HepG2 (cell line): ENCODE measurements around the gene P3H4. TPM values are rescaled to one million over a fixed set of nuclear protein-coding genes. Genes with fewer than 3 reads are reported as not detected.

Source experiments
- CC2D1A ChIP-seq: sonication (generic); formaldehyde crosslinking; IDR thresholded peaks from 2 replicates; pipeline ENCODE4 v1.8.1; 2023; ENCODE audit warnings: mild to moderate bottlenecking, missing genetic modification reagents
- FOXA3 ChIP-seq: IDR thresholded peaks from 2 replicates; pipeline ENCODE4 v1.6.1; 2016; ENCODE audit warnings: missing genetic modification reagents, missing compliant biosample characterization
- HNRNPLL ChIP-seq: fragments of 200-400 bp; formaldehyde crosslinking; IDR thresholded peaks from 2 replicates; pipeline ENCODE4 v1.6.1; 2017; ENCODE audit warnings: mild to moderate bottlenecking, low read depth, low read length; ENCODE audit not compliant: poor library complexity, severe bottlenecking
- IKZF5 ChIP-seq: IDR thresholded peaks from 2 replicates; pipeline ENCODE4 v1.6.1; 2018; ENCODE audit warnings: missing genetic modification reagents, mild to moderate bottlenecking, missing compliant biosample characterization
- IRF1 ChIP-seq: sonication (generic); formaldehyde crosslinking; IDR thresholded peaks from 2 replicates; pipeline ENCODE4 v1.4.0; 2020; ENCODE audit warnings: low read depth, mild to moderate bottlenecking, missing genetic modification reagents
- KDM5B ChIP-seq: sonication (generic); formaldehyde crosslinking; IDR thresholded peaks from 2 replicates; pipeline ENCODE4 v1.4.0; 2020; ENCODE audit warnings: missing genetic modification reagents, mild to moderate bottlenecking, borderline replicate concordance
- KLF11 ChIP-seq: IDR thresholded peaks from 2 replicates; pipeline ENCODE4 v1.6.1; 2016; ENCODE audit warnings: missing compliant biosample characterization
- MXI1 ChIP-seq: IDR thresholded peaks from 3 replicates; pipeline ENCODE4 v1.6.1; 2012; ENCODE audit warnings: low read depth, low read length, inconsistent platforms, borderline replicate concordance
- SMC3 ChIP-seq: IDR thresholded peaks from 2 replicates; pipeline ENCODE4 v1.6.1; 2011; ENCODE audit warnings: low read length, improper control_type of control experiment
- SNAPC5 ChIP-seq: sonication (generic); formaldehyde crosslinking; IDR thresholded peaks from 2 replicates; pipeline ENCODE4 v1.8.1; 2023; ENCODE audit warnings: mild to moderate bottlenecking, missing genetic modification reagents, borderline replicate concordance
- TARDBP ChIP-seq: sonication (generic); formaldehyde crosslinking; IDR thresholded peaks from 2 replicates; pipeline ENCODE4 v1.8.0; 2022; ENCODE audit warnings: mild to moderate bottlenecking, missing genetic modification reagents
- ZBTB42 ChIP-seq: sonication (generic); formaldehyde crosslinking; IDR thresholded peaks from 2 replicates; pipeline ENCODE4 v1.5.0; 2020; ENCODE audit warnings: mild to moderate bottlenecking, missing genetic modification reagents
- ZNF12 ChIP-seq: sonication (generic); formaldehyde crosslinking; IDR thresholded peaks from 2 replicates; pipeline ENCODE4 v1.5.0; 2020; ENCODE audit warnings: missing genetic modification reagents
- ZNF431 ChIP-seq: sonication (generic); formaldehyde crosslinking; IDR thresholded peaks from 2 replicates; pipeline ENCODE4 v1.9.0; 2022; ENCODE audit warnings: missing genetic modification reagents, low read depth, mild to moderate bottlenecking, borderline replicate concordance
- ZNF746 ChIP-seq: sonication (generic); formaldehyde crosslinking; IDR thresholded peaks from 2 replicates; pipeline ENCODE4 v1.8.0; 2022; ENCODE audit warnings: mild to moderate bottlenecking, missing genetic modification reagents
- ZSCAN30 ChIP-seq: sonication (generic); formaldehyde crosslinking; IDR thresholded peaks from 2 replicates; pipeline ENCODE4 v1.5.0; 2020; ENCODE audit warnings: mild to moderate bottlenecking, missing genetic modification reagents
- polyA plus RNA-seq, 8 experiments: library from polyadenylated mRNA; depleted of rRNA in 3 of 8; stranded (reverse) in 7 of 8; unstranded in 1 of 8; fragments of >200 nt; fragmentation: Illumina TruSeq in 4 of 8; extraction: Trizol in 4 of 8; gene quantifications; 2 replicates each; pipeline versions ENCODE4 v1.2.1 to v1.2.3, GENCODE V29; 2011 to 2016; ENCODE audit warnings: low read depth in 4 of 8, missing spikeins in 1 of 8, mixed read lengths in 1 of 8; ENCODE audit not compliant: insufficient read depth in 1 of 8
- total RNA-seq, 5 experiments: library from RNA; depleted of rRNA; stranded (reverse); fragments of >200 nt; fragmentation: Illumina TruSeq; extraction: Trizol; gene quantifications; 2 replicates each; pipeline ENCODE4 v1.2.3, GENCODE V29; 2016; ENCODE audit warnings: low read depth in 1 of 5
- TF ChIP-seq, protein P1 (sequence below): sonication (generic); formaldehyde crosslinking; conservative IDR thresholded peaks from 2 replicates; pipeline ENCODE4 v1.8.1; 2023; ENCODE audit warnings: missing genetic modification reagents
- TF ChIP-seq, protein P2 (sequence below): sonication (generic); formaldehyde crosslinking; IDR thresholded peaks from 2 replicates; pipeline ENCODE4 v1.4.0; 2020; ENCODE audit warnings: missing genetic modification reagents, mild to moderate bottlenecking, borderline replicate concordance
- TF ChIP-seq, protein P3 (sequence below): sonication (generic); formaldehyde crosslinking; IDR thresholded peaks from 2 replicates; pipeline ENCODE4 v1.8.1; 2023; ENCODE audit warnings: missing genetic modification reagents, mild to moderate bottlenecking, borderline replicate concordance

P3H4 gene
- total and polyA plus RNA-seq, 2 of the 13 experiments (the other 11 are each of a cell fraction or from before 2014, with no cell fraction given) = 37.1 to 50.6 TPM

- TF ChIP-seq, protein P1, sequence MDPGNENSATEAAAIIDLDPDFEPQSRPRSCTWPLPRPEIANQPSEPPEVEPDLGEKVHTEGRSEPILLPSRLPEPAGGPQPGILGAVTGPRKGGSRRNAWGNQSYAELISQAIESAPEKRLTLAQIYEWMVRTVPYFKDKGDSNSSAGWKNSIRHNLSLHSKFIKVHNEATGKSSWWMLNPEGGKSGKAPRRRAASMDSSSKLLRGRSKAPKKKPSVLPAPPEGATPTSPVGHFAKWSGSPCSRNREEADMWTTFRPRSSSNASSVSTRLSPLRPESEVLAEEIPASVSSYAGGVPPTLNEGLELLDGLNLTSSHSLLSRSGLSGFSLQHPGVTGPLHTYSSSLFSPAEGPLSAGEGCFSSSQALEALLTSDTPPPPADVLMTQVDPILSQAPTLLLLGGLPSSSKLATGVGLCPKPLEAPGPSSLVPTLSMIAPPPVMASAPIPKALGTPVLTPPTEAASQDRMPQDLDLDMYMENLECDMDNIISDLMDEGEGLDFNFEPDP (CRISPR knock-in tag) = no peak
- peak; percentile 16 for TF ChIP-seq HNRNPLL
- TF ChIP-seq SMC3 = no peak
- no peak; the same call in 1 of the 2 replicates for TF ChIP-seq KLF11 (CRISPR knock-in tag)
- TF ChIP-seq IRF1 (CRISPR knock-in tag) = no peak
- TF ChIP-seq ZBTB42 (CRISPR knock-in tag) = 0 out of 2 replicates have a peak, but pooled peaks have one; percentile 52
- TF ChIP-seq KDM5B (CRISPR knock-in tag) = no peak; the same call in 1 of the 2 replicates
- TF ChIP-seq, protein P2, sequence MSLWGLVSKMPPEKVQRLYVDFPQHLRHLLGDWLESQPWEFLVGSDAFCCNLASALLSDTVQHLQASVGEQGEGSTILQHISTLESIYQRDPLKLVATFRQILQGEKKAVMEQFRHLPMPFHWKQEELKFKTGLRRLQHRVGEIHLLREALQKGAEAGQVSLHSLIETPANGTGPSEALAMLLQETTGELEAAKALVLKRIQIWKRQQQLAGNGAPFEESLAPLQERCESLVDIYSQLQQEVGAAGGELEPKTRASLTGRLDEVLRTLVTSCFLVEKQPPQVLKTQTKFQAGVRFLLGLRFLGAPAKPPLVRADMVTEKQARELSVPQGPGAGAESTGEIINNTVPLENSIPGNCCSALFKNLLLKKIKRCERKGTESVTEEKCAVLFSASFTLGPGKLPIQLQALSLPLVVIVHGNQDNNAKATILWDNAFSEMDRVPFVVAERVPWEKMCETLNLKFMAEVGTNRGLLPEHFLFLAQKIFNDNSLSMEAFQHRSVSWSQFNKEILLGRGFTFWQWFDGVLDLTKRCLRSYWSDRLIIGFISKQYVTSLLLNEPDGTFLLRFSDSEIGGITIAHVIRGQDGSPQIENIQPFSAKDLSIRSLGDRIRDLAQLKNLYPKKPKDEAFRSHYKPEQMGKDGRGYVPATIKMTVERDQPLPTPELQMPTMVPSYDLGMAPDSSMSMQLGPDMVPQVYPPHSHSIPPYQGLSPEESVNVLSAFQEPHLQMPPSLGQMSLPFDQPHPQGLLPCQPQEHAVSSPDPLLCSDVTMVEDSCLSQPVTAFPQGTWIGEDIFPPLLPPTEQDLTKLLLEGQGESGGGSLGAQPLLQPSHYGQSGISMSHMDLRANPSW = no peak
- no peak for TF ChIP-seq TARDBP (CRISPR knock-in tag)
- TF ChIP-seq ZNF746 (CRISPR knock-in tag) = no peak
- no peak for TF ChIP-seq SNAPC5 (CRISPR knock-in tag)
- no peak for TF ChIP-seq FOXA3 (CRISPR knock-in tag)
- TF ChIP-seq IKZF5 = no peak; the same call in 1 of the 2 replicates
- TF ChIP-seq ZNF431 (CRISPR knock-in tag) = 0 out of 2 replicates have a peak, but pooled peaks have one; percentile 38
- TF ChIP-seq MXI1 = peak; percentile 37; the same call in 1 of the 3 replicates
- TF ChIP-seq ZNF12 (CRISPR knock-in tag) = no peak
- TF ChIP-seq, protein P3, sequence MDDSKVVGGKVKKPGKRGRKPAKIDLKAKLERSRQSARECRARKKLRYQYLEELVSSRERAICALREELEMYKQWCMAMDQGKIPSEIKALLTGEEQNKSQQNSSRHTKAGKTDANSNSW (CRISPR knock-in tag) = no peak
- no peak for TF ChIP-seq ZSCAN30 (CRISPR knock-in tag)
- TF ChIP-seq CC2D1A = no peak
Observed at GRCh38 chr17:41792845-41793783, 18.6 kb downstream of the P3H4 start (continued).
